ENCODE results near the gene MAPK8. TPM values are rescaled to one million over a fixed set of nuclear protein-coding genes. Genes with fewer than 3 reads are reported as not detected.
"Not testable (repeated sequence)": the region's sequence is repeated elsewhere in the genome, so short reads cannot be mapped to it uniquely, and the experiment has no call there.

The MAPK8 gene
- total RNA-seq, 1 experiment from 2014 or later, result 67.5 TPM

DNA sequence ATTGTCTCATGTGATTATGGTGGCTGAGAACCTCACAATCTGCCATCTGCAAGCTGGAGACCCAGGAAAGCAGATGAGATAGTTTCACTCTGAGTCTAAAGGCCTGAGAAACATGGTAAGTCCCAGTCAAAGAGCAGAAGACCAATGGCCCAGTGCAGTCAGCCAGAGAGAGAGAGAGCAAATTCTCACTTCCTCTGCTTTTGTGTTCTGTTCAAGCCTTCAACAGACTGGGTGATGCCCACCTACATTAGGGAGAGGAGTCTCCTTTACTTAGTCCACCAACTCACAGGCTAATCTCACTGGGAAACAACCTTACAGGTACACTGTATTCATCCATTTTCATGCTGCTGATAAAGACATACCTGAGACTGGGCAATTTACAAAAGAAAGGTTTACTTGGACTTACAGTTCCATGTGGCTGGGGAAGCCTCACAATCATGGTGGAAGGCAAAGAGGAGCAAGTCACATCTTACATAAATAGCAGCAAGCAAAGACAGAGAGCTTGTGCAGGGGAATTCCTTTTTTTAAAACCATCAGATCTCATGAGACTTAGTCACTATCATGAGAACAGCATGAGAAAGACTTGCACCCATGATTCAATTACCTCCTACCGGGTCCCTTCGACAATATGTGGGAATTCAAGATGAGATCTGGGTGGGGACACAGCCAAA is 27.3 kb upstream of the MAPK8 start:
- POLR2A ChIA-PET (ENCODE audit: unreplicated experiment), result no interaction called here
- CTCF ChIA-PET, result no interaction called here
- Histone ChIP-seq H3K4me3 (no peak overlapping the region), H3K4me1 (replicated peaks; ENCODE audit: insufficient read depth) (no peaks in the 10 kb centered on the region), H3K4me2 (no peak overlapping the region), H3K9me3 (ENCODE audit: insufficient read depth, low read depth) (peaks cover 6% of the 10 kb centered on the region; the same call in 1 of the 2 replicates), H3K36me3 (ENCODE audit: low read depth) (no peaks in the 10 kb centered on the region), H3K27me3 (ENCODE audit: insufficient read depth, low read depth) (peaks cover 10% of the 10 kb centered on the region; the same call in 1 of the 2 replicates), H4K20me1 (ENCODE audit: insufficient read depth) (no peaks in the 10 kb centered on the region), H3K9me2 (ENCODE audit: insufficient read depth) (no peaks in the 10 kb centered on the region), H3K27ac (no peak overlapping the region), H3K79me2 (ENCODE audit: low read depth) (no peaks in the 10 kb centered on the region), H3F3A (ENCODE audit: insufficient read depth, low read depth) (no peaks in the 10 kb centered on the region), H2AFZ (no peak overlapping the region)
- no TSS peak for BruUV-seq (replicated peaks)
- intact Hi-C loops (cut with micrococcal nuclease; ENCODE audit: unreplicated experiment), result no loop called here
- no peak for DNase-seq
- TF ChIP-seq, protein P1, sequence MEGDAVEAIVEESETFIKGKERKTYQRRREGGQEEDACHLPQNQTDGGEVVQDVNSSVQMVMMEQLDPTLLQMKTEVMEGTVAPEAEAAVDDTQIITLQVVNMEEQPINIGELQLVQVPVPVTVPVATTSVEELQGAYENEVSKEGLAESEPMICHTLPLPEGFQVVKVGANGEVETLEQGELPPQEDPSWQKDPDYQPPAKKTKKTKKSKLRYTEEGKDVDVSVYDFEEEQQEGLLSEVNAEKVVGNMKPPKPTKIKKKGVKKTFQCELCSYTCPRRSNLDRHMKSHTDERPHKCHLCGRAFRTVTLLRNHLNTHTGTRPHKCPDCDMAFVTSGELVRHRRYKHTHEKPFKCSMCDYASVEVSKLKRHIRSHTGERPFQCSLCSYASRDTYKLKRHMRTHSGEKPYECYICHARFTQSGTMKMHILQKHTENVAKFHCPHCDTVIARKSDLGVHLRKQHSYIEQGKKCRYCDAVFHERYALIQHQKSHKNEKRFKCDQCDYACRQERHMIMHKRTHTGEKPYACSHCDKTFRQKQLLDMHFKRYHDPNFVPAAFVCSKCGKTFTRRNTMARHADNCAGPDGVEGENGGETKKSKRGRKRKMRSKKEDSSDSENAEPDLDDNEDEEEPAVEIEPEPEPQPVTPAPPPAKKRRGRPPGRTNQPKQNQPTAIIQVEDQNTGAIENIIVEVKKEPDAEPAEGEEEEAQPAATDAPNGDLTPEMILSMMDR (conservative IDR thresholded peaks at IDR 0.05), result no peak
- TF ChIP-seq EZH2 (IDR thresholded peaks at IDR 0.05; ENCODE audit: low read depth), result no peak

DNA sequence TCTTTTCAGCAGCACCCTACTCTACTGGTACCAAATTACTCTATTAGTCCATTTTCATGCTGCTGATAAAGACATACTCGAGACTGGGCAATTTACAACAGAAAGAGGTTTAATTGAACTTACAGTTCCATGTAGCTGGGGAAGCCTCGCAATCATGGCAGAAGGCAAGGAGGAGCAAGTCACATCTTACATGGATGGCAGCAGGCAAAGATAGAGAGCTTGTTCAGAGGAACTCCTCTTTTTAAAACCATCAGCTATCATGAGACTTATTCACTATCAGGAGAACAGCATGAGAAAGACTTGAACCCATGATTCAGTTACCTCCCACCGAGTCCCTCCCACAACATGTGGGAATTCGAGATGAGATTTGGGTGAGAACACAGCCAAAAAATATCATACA is 24.8 kb upstream of the MAPK8 start:
- H3K4me1 ChIP-seq (replicated peaks; ENCODE audit: insufficient read depth); H2AFZ ChIP-seq; BruUV-seq (replicated peaks); H3K4me3 ChIP-seq; DNase-seq; H3K9me3 ChIP-seq (ENCODE audit: insufficient read depth, low read depth); H3K36me3 ChIP-seq (ENCODE audit: low read depth); H3K27ac ChIP-seq; H4K20me1 ChIP-seq (ENCODE audit: insufficient read depth); H3K9me2 ChIP-seq (ENCODE audit: insufficient read depth); H3F3A ChIP-seq (ENCODE audit: insufficient read depth, low read depth); CTCF ChIA-PET; H3K79me2 ChIP-seq (ENCODE audit: low read depth); POLR2A ChIA-PET (ENCODE audit: unreplicated experiment); intact Hi-C loops (cut with micrococcal nuclease; ENCODE audit: unreplicated experiment); H3K4me2 ChIP-seq: not testable (repeated sequence)
- peaks cover 35% of the 10 kb centered on the region for H3K27me3 ChIP-seq (ENCODE audit: insufficient read depth, low read depth)

DNA sequence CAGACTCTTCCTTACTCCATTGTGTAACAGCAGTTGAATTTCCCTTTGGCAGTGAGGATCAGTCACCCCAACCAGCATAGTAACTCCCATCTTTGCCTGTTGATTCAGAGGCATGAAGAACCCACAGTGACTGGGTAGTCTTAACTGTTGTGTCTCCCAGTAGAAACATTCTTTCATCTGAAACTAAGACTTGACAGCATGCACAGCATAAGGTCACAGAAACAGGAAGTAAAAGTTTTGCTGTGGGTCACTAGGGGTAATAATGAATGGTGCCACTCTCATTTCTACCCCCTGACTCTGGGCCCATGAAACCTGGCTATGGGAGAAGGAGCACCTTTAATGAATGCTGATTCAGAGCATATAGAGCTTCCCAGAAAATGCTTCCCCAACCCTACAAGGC is 23.6 kb upstream of the MAPK8 start:
- no peak overlapping the region for H3K4me3 ChIP-seq
- ChIA-PET CTCF (no interaction called here), POLR2A (ENCODE audit: unreplicated experiment) (no interaction called here)
- no peaks in the 10 kb centered on the region for H4K20me1 ChIP-seq (ENCODE audit: insufficient read depth)
- no peaks in the 10 kb centered on the region for H3K79me2 ChIP-seq (ENCODE audit: low read depth)
- DNase-seq, result no peak
- no peak overlapping the region for H3K4me2 ChIP-seq
- peaks cover 32% of the 10 kb centered on the region for H3K27me3 ChIP-seq (ENCODE audit: insufficient read depth, low read depth)
- H3K9me2 ChIP-seq (ENCODE audit: insufficient read depth), result no peaks in the 10 kb centered on the region
- no peaks in the 10 kb centered on the region for H3F3A ChIP-seq (ENCODE audit: insufficient read depth, low read depth)
- H3K27ac ChIP-seq, result no peak overlapping the region
- no TSS peak for BruUV-seq (replicated peaks)
- H3K4me1 ChIP-seq (replicated peaks; ENCODE audit: insufficient read depth), result peaks cover 6% of the 10 kb centered on the region
- peaks cover 3% of the 10 kb centered on the region; the same call in 1 of the 2 replicates for H3K9me3 ChIP-seq (ENCODE audit: insufficient read depth, low read depth)
- no peak for TF ChIP-seq EZH2 (IDR thresholded peaks at IDR 0.05; ENCODE audit: low read depth)
- TF ChIP-seq, protein P1 (conservative IDR thresholded peaks at IDR 0.05), result no peak
- no peak overlapping the region for H2AFZ ChIP-seq
- intact Hi-C loops (cut with micrococcal nuclease; ENCODE audit: unreplicated experiment), result no loop called here
- no peaks in the 10 kb centered on the region for H3K36me3 ChIP-seq (ENCODE audit: low read depth)

All from PC-9 (cell line).